ENCODE data around the gene SLC35F3.

- TF ChIP-seq CTCF (IDR thresholded peaks at IDR 0.05) (no peak), POLR2A (IDR thresholded peaks at IDR 0.05) (no peak)
Measured at GRCh38 chr1:233982827-233983518, 78.5 kb downstream of the SLC35F3 start.

Measured in right lobe of liver (tissue), 4 donors.